ENCODE data around the gene MLKL.

- TF ChIP-seq CTCF (IDR thresholded peaks at IDR 0.05; ENCODE audit: low read length) (no peak), EZH2 (IDR thresholded peaks at IDR 0.05; ENCODE audit: borderline replicate concordance, low read length) (no peak)
Observed at GRCh38 chr16:74698222-74698621, 2.4 kb downstream of the MLKL start.

Data from OCI-LY1 (cell line).